K562 (cell line): Measurements from ENCODE around the gene FES. TPM values are rescaled to one million over a fixed set of nuclear protein-coding genes. Genes with fewer than 3 reads are reported as not detected.
"Not testable (repeated sequence)": the region's sequence is repeated elsewhere in the genome, so short reads cannot be mapped to it uniquely, and the experiment has no call there.

Source experiments
- ATAC-seq: fragments of 200-7000 bp; cut with Tn5 transposase; 3 replicates; pipeline ENCODE4 v1.9.1; 2020; ENCODE audit warnings: moderate library complexity
- BruUV-seq: library from RNA; stranded (reverse); fragments of 400-500 nt; replicated peaks from 2 replicates; lab custom pipeline; 2021; lab: Mats Ljungman, UMichigan
- CTCF ChIA-PET: fragments of 300-600 bp; formaldehyde crosslinking; extraction: SDS; loops from one replicate; lab custom pipeline; 2021; ENCODE audit warnings: low intra/inter-chr PET ratio; lab: Yijun Ruan, JAX
- POLR2A ChIA-PET: fragments of 300-600, 350-650 bp; sonication (Branson Sonifier 250); formaldehyde crosslinking; extraction: SDS; loops from one replicate; lab custom pipeline; 2021; ENCODE audit warnings: antibody characterized with exemption, inconsistent platforms; lab: Yijun Ruan, JAX
- DNase-seq, 4 experiments: peaks; one replicate each; pipeline versions ENCODE4 v3.0.0 to v3.0.0-alpha.2; 2011 to 2018; ENCODE audit warnings: low spot score in 3 of 4, mixed read lengths in 3 of 4; ENCODE audit errors: extremely low read depth in 1 of 4
- FAIRE-seq: peaks from 2 replicates; lab custom pipeline; 2011; peaks lifted over from hg19 to GRCh38; lab: Jason Lieb, UNC
- H2AFZ ChIP-seq: 2 replicates; pipeline ENCODE4 v1.6.0; 2011; ENCODE audit warnings: low read depth, low read length, control low read depth, inconsistent platforms
- H3K27ac ChIP-seq: fragments of 200-600 bp; 3 replicates; pipeline ENCODE4 v1.8.0; 2011; ENCODE audit warnings: low read depth, mild to moderate bottlenecking, control low read depth, inconsistent platforms, low read length, moderate library complexity, mixed read lengths; ENCODE audit errors: extremely low read depth
- H3K27me3 ChIP-seq, 2 experiments: fragments of 300-600 bp in 1 of 2; 2 replicates in 1 of 2; 3 replicates in 1 of 2; pipeline versions ENCODE4 v1.6.0 to v1.8.0; 2011; ENCODE audit warnings: inconsistent platforms in 2 of 2, low read length in 2 of 2, mild to moderate bottlenecking in 1 of 2, mixed read lengths in 1 of 2, moderate library complexity in 1 of 2; ENCODE audit not compliant: control insufficient read depth in 2 of 2, insufficient read depth in 2 of 2
- H3K36me3 ChIP-seq: fragments of 300-600 bp; 3 replicates; pipeline ENCODE4 v1.8.0; 2011; ENCODE audit warnings: mild to moderate bottlenecking, low read length, inconsistent platforms; ENCODE audit not compliant: control insufficient read depth, insufficient read depth
- H3K4me1 ChIP-seq, 2 experiments: fragments of 200-600 bp in 1 of 2; replicated peaks in 1 of 2; 2 replicates in 1 of 2; 3 replicates in 1 of 2; pipeline versions ENCODE4 v1.5.1 to v1.8.0; 2011; ENCODE audit warnings: inconsistent platforms in 2 of 2, low read length in 2 of 2, mild to moderate bottlenecking in 1 of 2, mixed read lengths in 1 of 2, moderate library complexity in 1 of 2; ENCODE audit not compliant: control insufficient read depth in 2 of 2, insufficient read depth in 2 of 2
- H3K4me2 ChIP-seq: 2 replicates; pipeline ENCODE4 v1.6.1; 2011; ENCODE audit warnings: low read length, control low read depth, inconsistent platforms, mixed read lengths; ENCODE audit not compliant: insufficient read depth
- H3K4me3 ChIP-seq: fragments of 200-600 bp; sonication (generic), shearing (Covaris generic); 2 replicates; pipeline ENCODE4 v1.5.1; 2016; ENCODE audit warnings: control low read depth, inconsistent platforms
- H3K79me2 ChIP-seq: fragments of 200-600 bp; 3 replicates; pipeline ENCODE4 v1.8.0; 2011; ENCODE audit warnings: low read length, inconsistent platforms; ENCODE audit not compliant: control insufficient read depth, insufficient read depth
- H3K9ac ChIP-seq, 2 experiments: 2 replicates each; pipeline versions ENCODE4 v1.6.0 to v1.6.1; 2011; ENCODE audit warnings: low read depth in 2 of 2, low read length in 2 of 2, control low read depth in 1 of 2, inconsistent platforms in 1 of 2, mild to moderate bottlenecking in 1 of 2, mixed read lengths in 1 of 2; ENCODE audit not compliant: insufficient read depth in 1 of 2
- H3K9me1 ChIP-seq: one replicate; pipeline ENCODE4 v1.6.0; 2011; ENCODE audit warnings: inconsistent platforms, mild to moderate bottlenecking, low read length, moderate library complexity; ENCODE audit not compliant: control insufficient read depth, insufficient read depth
- H3K9me3 ChIP-seq: replicated peaks from 2 replicates; pipeline ENCODE4 v1.5.1; 2011; ENCODE audit warnings: low read depth, low read length, inconsistent platforms; ENCODE audit not compliant: control insufficient read depth, insufficient read depth
- H4K20me1 ChIP-seq: replicated peaks from 2 replicates; pipeline ENCODE4 v1.6.1; 2011; ENCODE audit warnings: low read length, inconsistent platforms, mixed read lengths; ENCODE audit not compliant: control insufficient read depth, insufficient read depth
- ATF1 ChIP-seq, 2 experiments: fragments of 450-650 bp in 1 of 2; IDR thresholded peaks; 2 replicates each; pipeline ENCODE4 v1.6.1; 2016; ENCODE audit warnings: missing compliant biosample characterization in 1 of 2, missing genetic modification characterization in 1 of 2
- ZSCAN32 ChIP-seq: fragments of 450-650 bp; formaldehyde crosslinking; IDR thresholded peaks from 2 replicates; pipeline ENCODE4 v1.4.0; 2020; ENCODE audit warnings: mild to moderate bottlenecking, moderate library complexity
- WGBS: fragments of 100-300 bp; shearing (Covaris generic); methylation state at CpG from one replicate; pipeline ENCODE4 v1.1.6; 2016; ENCODE audit warnings: low coverage, mixed read lengths; ENCODE audit not compliant: insufficient coverage; ENCODE audit errors: missing lambda C conversion rate; 5-methylcytosine and 5-hydroxymethylcytosine counted together
- in situ Hi-C: fragments of 300-500 bp; cut with MboI; formaldehyde crosslinking; loops from 4 replicates; pipeline ENCODE4 v1.15.0; 2018; ENCODE audit warnings: inconsistent platforms, mixed read lengths
- intact Hi-C: fragments of 100-400 bp; cut with micrococcal nuclease; formaldehyde crosslinking; loops from 2 replicates; pipeline ENCODE4 v1.14.2; 2022
- polyA plus RNA-seq, 8 experiments: library from polyadenylated mRNA; depleted of rRNA in 4 of 8; stranded (reverse) in 5 of 8; unstranded in 3 of 8; fragments of >200 nt; fragmentation: Nextera tagmentation in 2 of 8; fragmentation: Illumina TruSeq in 1 of 8; extraction: Ambion mirVana in 2 of 8; extraction: Trizol in 1 of 8; gene quantifications; 2 replicates each; pipeline versions ENCODE4 v1.2.1 to v1.2.3, GENCODE V29; 2011 to 2014; ENCODE audit warnings: inconsistent platforms in 1 of 8, missing spikeins in 1 of 8
- total RNA-seq, 7 experiments: library from RNA; depleted of rRNA in 6 of 7; stranded (reverse); fragments of >200 nt in 6 of 7; fragmentation: Illumina TruSeq in 2 of 7; extraction: Trizol in 2 of 7; gene quantifications; 2 replicates each; pipeline versions ENCODE4 v1.2.1 to v1.2.3, GENCODE V29; 2011 to 2021; ENCODE audit warnings: low replicate concordance in 1 of 7

The FES gene
- total and polyA plus RNA-seq, 9 of the 15 experiments (the other 6 are each of a cell fraction or from before 2014, with no cell fraction given), result 0.38 to 2.6 (median 0.82) TPM

DNA sequence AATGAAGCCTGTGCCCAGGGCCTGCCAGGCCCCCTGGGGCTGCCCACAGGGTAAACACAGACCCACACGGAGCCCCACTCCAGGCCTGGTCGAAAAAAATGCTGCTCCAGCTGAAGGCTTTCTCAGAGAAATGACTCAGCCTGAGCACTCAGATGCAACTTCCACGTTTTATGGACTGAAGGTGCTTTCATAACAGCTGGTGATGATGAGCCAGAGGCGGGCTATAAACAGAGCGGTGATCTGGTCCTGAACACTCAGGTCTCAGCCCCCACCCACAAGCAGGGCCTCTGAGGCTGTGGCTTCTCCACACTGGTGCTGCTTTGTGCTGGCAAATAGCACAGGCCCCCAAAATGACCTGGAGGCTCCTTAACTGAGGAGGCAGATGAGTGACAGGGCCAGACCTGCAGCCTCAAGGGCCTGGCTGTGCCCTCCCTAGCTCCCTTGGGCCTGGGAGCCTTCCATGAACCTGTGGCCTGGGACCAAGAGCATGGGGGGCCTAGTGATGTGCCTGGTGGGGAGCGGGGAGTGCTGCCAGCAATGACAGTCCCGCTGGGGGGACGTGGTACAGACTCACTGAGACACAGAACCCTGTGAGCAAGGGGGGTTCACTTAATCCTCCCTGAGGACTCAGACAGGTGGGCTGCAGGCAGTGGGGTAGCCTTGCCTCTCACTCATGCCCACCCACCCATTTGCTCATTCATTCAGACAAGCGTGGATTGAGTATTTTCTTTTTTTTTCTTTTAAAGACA, 38.9 kb upstream of the FES start (continued):
- TF ChIP-seq ZSCAN32 (CRISPR knock-in tag) (no peak), ATF1 (CRISPR knock-in tag; IDR thresholded peaks at IDR 0.05) (no peak), ATF1 (tag; IDR thresholded peaks at IDR 0.05) (peak; percentile 23; the same call in 1 of the 2 replicates)

DNA sequence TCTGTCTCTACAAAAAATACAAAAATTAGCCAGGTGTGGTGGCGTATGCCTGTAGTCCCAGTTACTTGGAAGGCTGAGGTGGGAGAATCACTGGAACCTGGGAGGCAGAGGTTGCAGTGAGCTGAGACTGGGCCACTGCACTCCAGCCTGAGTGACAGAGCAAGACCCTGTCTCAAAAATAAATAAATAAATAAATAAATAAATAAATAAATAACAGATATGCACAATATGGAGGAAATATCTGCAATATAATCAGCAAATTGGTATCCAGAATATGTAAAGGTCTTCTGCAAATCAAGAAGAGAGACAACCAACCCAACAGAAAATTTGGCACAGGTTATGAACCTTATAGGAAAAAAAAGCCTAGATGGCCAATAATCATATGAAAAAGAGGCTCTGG, 34.9 kb upstream of the FES start:
- FAIRE-seq, H2AFZ ChIP-seq, H3K9me3 ChIP-seq, ATAC-seq, H3K79me2 ChIP-seq, H3K9ac ChIP-seq, DNase-seq, H3K27me3 ChIP-seq, H3K4me3 ChIP-seq, BruUV-seq, H3K4me2 ChIP-seq, in situ Hi-C loops, intact Hi-C loops, H3K36me3 ChIP-seq, H3K9me1 ChIP-seq, H3K27ac ChIP-seq, H4K20me1 ChIP-seq: not testable (repeated sequence)
- peaks cover 19 to 32% of the 10 kb centered on the region in 2 experiments; a peak in 4 of 5 replicates for H3K4me1 ChIP-seq
- WGBS, result 81% methylated on average over 1 of the region's 1 CpG
- ChIA-PET POLR2A (interaction anchor here (0.6 to 1.5 kb wide), 4 partner anchors 8 to 73 kb away, joined by 3 to 4 read pairs (median 3); no protein-coding TSS in a partner anchor), CTCF (interaction anchor here (0.6 kb wide), 1 partner anchor 148 kb away, joined by 5 read pairs; no protein-coding TSS in a partner anchor)
